Endodermal cell (in vitro differentiated cells): ENCODE data around the gene BMPER. TPM values are rescaled to one million over a fixed set of nuclear protein-coding genes. Genes with fewer than 3 reads are reported as not detected.

Experiments
- DNase-seq: peaks from one replicate; pipeline ENCODE4 v3.0.0-alpha.2; 2017
- H3K27ac ChIP-seq: 2 replicates; pipeline ENCODE4 v1.5.1; 2013; ENCODE audit warnings: mild to moderate bottlenecking, low read depth, low read length, moderate library complexity
- H3K27me3 ChIP-seq: 2 replicates; pipeline ENCODE4 v1.6.1; 2013; ENCODE audit warnings: mild to moderate bottlenecking, low read length, moderate library complexity; ENCODE audit not compliant: insufficient read depth, control insufficient read depth, poor library complexity, severe bottlenecking
- H3K36me3 ChIP-seq: 2 replicates; pipeline ENCODE4 v1.7.0; 2013; ENCODE audit warnings: mild to moderate bottlenecking, low read length, moderate library complexity; ENCODE audit not compliant: control insufficient read depth, insufficient read depth
- H3K4me1 ChIP-seq: one replicate; pipeline ENCODE4 v1.7.0; 2013; ENCODE audit warnings: low read length; ENCODE audit not compliant: control insufficient read depth, insufficient read depth
- H3K4me3 ChIP-seq: 2 replicates; pipeline ENCODE4 v1.5.1; 2013; ENCODE audit warnings: mild to moderate bottlenecking, low read length, moderate library complexity
- H3K9ac ChIP-seq: 2 replicates; pipeline ENCODE4 v1.6.1; 2013; ENCODE audit warnings: mild to moderate bottlenecking, low read length, moderate library complexity; ENCODE audit not compliant: poor library complexity, severe bottlenecking; ENCODE audit errors: extremely low read depth
- H3K9me3 ChIP-seq: 2 replicates; pipeline ENCODE4 v1.6.1; 2013; ENCODE audit warnings: mild to moderate bottlenecking, low read length, moderate library complexity; ENCODE audit not compliant: control insufficient read depth
- H3K27ac Mint-ChIP-seq: 2 replicates; pipeline ENCODE4 v1.8.0; 2020; ENCODE audit warnings: mixed read lengths
- H3K27me3 Mint-ChIP-seq: 2 replicates; pipeline ENCODE4 v1.8.0; 2021; ENCODE audit warnings: mild to moderate bottlenecking, mixed read lengths; ENCODE audit not compliant: insufficient read depth
- H3K36me3 Mint-ChIP-seq: 2 replicates; pipeline ENCODE4 v1.8.0; 2020; ENCODE audit warnings: low read depth, mixed read lengths
- H3K4me1 Mint-ChIP-seq: 2 replicates; pipeline ENCODE4 v1.8.0; 2020; ENCODE audit warnings: mixed read lengths
- H3K4me3 Mint-ChIP-seq: 2 replicates; pipeline ENCODE4 v1.8.0; 2020; ENCODE audit warnings: mild to moderate bottlenecking, moderate library complexity, mixed read lengths
- H3K9me3 Mint-ChIP-seq: 2 replicates; pipeline ENCODE4 v1.8.0; 2020; ENCODE audit warnings: mild to moderate bottlenecking, mixed read lengths
- CTCF ChIP-seq: fragments of 200-600 bp; sonication (generic); conservative IDR thresholded peaks from 2 replicates; pipeline ENCODE4 v1.5.0; 2021; ENCODE audit warnings: antibody characterized with exemption, mild to moderate bottlenecking
- WGBS, 2 experiments: methylation state at CpG; one replicate each; pipeline versions ENCODE4 v1.1.5 to v1.1.7; 2013; ENCODE audit warnings: missing lambda C conversion rate in 2 of 2, mixed read lengths in 1 of 2; ENCODE audit not compliant: insufficient coverage in 1 of 2, insufficient read length in 1 of 2; 5-methylcytosine and 5-hydroxymethylcytosine counted together
- total RNA-seq, 2 donors: library from RNA; stranded (reverse); fragmentation: NEBNext Ultra II Directional in 1 of 2; extraction: Animal tissue kit (Norgen Biotek cat#: 25700) in 1 of 2; gene quantifications; 2 replicates in 1 of 2; 3 replicates in 1 of 2; pipeline ENCODE4 v1.2.1, GENCODE V29; 2021

BMPER gene
- total RNA-seq, 2 donors from 2014 or later = 71.2 to 72.2 TPM

- Mint-ChIP-seq H3K27me3 (peaks cover 7% of the 10 kb centered on the region), H3K4me3 (no peak overlapping the region), H3K27ac (no peak overlapping the region), H3K4me1 (peaks cover 22% of the 10 kb centered on the region), H3K36me3 (no peaks in the 10 kb centered on the region), H3K9me3 (no peaks in the 10 kb centered on the region)
- Histone ChIP-seq H3K9ac (no peak overlapping the region), H3K4me3 (no peak overlapping the region), H3K27ac (no peak overlapping the region), H3K36me3 (no peaks in the 10 kb centered on the region), H3K9me3 (no peaks in the 10 kb centered on the region), H3K27me3 (no peaks in the 10 kb centered on the region), H3K4me1 (no peaks in the 10 kb centered on the region)
- DNase-seq = no peak
- TF ChIP-seq CTCF = peak; percentile 66
- WGBS, 2 experiments = no CpG with 5 or more reads among the region's 1 CpG
Observed at GRCh38 chr7:34184466-34184865, 279.1 kb downstream of the BMPER start.

- TF ChIP-seq CTCF = no peak
- no peaks in the 10 kb centered on the region for H3K27me3 ChIP-seq
- H3K4me1 Mint-ChIP-seq = peaks cover 27% of the 10 kb centered on the region
- no peak overlapping the region for H3K4me3 Mint-ChIP-seq
- no peak overlapping the region for H3K27ac ChIP-seq
- H3K4me3 ChIP-seq = no peak overlapping the region
- H3K9me3 Mint-ChIP-seq = no peaks in the 10 kb centered on the region
- DNase-seq = no peak
- H3K27ac Mint-ChIP-seq = no peak overlapping the region
- 91% methylated on average over 1 of the region's 2 CpGs; no CpG with 5 or more reads in 1 of the 2 experiments for WGBS, 2 experiments
- no peaks in the 10 kb centered on the region for H3K36me3 ChIP-seq
- H3K36me3 Mint-ChIP-seq = no peaks in the 10 kb centered on the region
- H3K27me3 Mint-ChIP-seq = no peaks in the 10 kb centered on the region
- H3K4me1 ChIP-seq = peaks cover 3% of the 10 kb centered on the region
- no peak overlapping the region for H3K9ac ChIP-seq
- no peaks in the 10 kb centered on the region for H3K9me3 ChIP-seq
Observed at GRCh38 chr7:34187798-34188307, 282.5 kb downstream of the BMPER start.

GRCh38 chr7:34189031-34189430 is 283.7 kb downstream of the BMPER start:
- Mint-ChIP-seq H3K36me3 (no peaks in the 10 kb centered on the region), H3K27me3 (no peaks in the 10 kb centered on the region), H3K9me3 (no peaks in the 10 kb centered on the region), H3K27ac (no peak overlapping the region), H3K4me3 (no peak overlapping the region), H3K4me1 (peaks cover 23% of the 10 kb centered on the region)
- no peaks in the 10 kb centered on the region for H3K9me3 ChIP-seq
- 80 to 88% methylated on average over 2 to 3 of the region's 3 CpGs for WGBS, 2 experiments
- TF ChIP-seq CTCF = no peak
- H3K27me3 ChIP-seq = no peaks in the 10 kb centered on the region
- H3K27ac ChIP-seq = no peak overlapping the region
- no peak overlapping the region for H3K9ac ChIP-seq
- no peaks in the 10 kb centered on the region for H3K36me3 ChIP-seq
- H3K4me1 ChIP-seq = peaks cover 3% of the 10 kb centered on the region
- H3K4me3 ChIP-seq = no peak overlapping the region
- DNase-seq = no peak
